ENCODE results near the gene RMDN2. TPM values are rescaled to one million over a fixed set of nuclear protein-coding genes. Genes with fewer than 3 reads are reported as not detected.
A peak's percentile ranks its signal among the peaks of the same experiment; 100 is the strongest.

The RMDN2 gene
- 2.3 and 3.0 TPM in 2 replicates for total RNA-seq (2021)
- percentile 45 among the genes with signal in this experiment for Bru-seq, nascent RNA
- BruChase-seq, experiment 1, labeled RNA remaining after a 2-hour chase, result percentile 40 among the genes with signal in this experiment
- BruChase-seq, experiment 2, labeled RNA remaining after a 6-hour chase, result percentile 32 among the genes with signal in this experiment
- long read RNA-seq, partial matches to known transcripts, result 0 of 2 reads
- long read RNA-seq, other reads (novel, unspliced or antisense), result 1 of 2 reads

DNA sequence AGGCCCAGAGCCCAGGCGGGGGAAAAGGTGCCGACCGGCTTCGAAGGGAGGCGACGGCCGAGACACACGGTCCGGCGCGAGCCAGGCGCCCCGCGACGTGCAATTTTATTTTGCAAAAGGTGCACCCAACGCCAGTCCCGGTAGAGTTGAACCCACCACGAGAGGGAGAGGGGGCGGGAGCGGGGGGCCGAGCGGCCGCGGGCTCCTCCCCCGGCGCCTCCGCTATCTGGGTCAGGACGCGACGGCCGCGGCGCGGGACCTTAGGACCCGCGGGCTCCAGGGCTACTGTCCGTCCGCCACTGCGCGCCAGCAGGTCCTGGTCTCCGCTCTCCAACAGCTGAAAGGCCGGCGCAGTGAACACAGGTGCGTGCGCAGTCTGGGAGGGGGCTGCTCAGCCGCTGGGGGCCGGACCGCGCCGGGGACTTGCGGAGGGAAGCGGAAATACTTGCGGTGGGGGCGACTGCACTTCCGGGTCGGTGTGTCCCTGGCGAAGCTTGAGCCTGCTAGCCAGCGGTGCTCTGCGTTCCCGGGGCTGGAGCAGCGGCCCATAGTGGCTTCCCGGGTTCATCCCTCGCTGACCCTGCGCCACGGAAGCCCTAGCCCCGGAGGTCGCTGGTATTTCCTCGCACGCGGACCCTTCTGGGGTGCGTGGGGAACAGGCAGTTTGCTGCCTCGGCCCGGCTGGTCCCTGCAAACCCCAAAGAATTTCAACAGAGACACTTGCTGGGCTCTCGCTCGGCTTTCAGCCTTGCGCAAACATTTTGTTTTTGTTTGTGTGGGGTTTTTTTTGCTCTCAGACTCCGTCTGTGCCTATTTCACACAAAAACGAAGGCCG, at the start of gene RMDN2:
Gene RMDN2, plus strand, starts transcription at position 225 of the 835 bp plus-strand sequence. CDS start 3,991 bp downstream, outside the sequence.
- intact Hi-C loops (cut with micrococcal nuclease; ENCODE audit: unreplicated experiment), result no loop called here
- Histone ChIP-seq H3K9me3 (ENCODE audit: low read depth, low read length, poor library complexity, severe bottlenecking) (no peaks in the 10 kb centered on the region), H3K4me1 (ENCODE audit: insufficient read depth, low read length, poor library complexity, severe bottlenecking) (no peaks in the 10 kb centered on the region), H3K36me3 (ENCODE audit: insufficient read depth, low read length, poor library complexity, severe bottlenecking) (no peaks in the 10 kb centered on the region), H3K4me3 (ENCODE audit: low read depth, low read length, poor library complexity, severe bottlenecking) (peak within 1 kb of the TSS; percentile 80), H3K27ac (ENCODE audit: low read depth, low read length, poor library complexity, severe bottlenecking) (peak within 1 kb of the TSS; percentile 92), H3K27me3 (replicated peaks; ENCODE audit: insufficient read depth, low read depth, low read length, poor library complexity) (no peaks in the 10 kb centered on the region)
- ChIA-PET CTCF (no interaction called here), POLR2A (ENCODE audit: low non-redundant PET) (interaction anchor here (0.7 kb wide), 1 partner anchor 532 kb away, joined by 3 read pairs; no protein-coding TSS in a partner anchor)
- TF ChIP-seq EZH2 (IDR thresholded peaks at IDR 0.05; ENCODE audit: borderline replicate concordance, low read depth, low read length, poor library complexity, severe bottlenecking) (no peak), CTCF (conservative IDR thresholded peaks at IDR 0.05; ENCODE audit: low read depth, low read length) (no peak)
- DNase-seq (ENCODE audit: low spot score), result peak; percentile 86
- no TSS peak for BruUV-seq (replicated peaks)

DNA sequence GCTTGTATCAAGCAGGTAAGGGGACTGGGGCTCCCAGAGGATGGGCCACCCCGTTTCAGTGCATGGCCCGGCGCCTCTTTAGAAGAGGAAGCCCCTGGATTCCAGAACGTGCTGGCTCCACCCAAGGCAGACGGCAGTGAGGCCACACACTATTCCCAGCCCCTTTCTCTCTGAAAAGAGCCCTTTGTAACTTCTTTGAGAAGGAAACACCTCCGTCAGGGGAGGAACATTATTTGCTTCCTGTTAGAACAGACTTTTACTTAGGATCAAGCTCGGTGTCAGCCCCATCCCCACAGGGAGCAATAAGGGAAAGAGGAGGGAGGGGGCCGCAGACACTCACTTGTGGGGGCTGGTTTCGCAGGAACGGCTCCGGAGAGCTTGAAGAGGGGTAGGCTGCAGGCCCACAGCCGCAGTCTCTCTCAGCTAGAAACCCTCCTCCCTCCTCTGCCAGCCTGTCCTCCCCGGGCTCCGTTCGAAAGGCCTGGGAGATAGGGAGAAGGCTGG, 49.6 kb upstream of the RMDN2 start:
- no peaks in the 10 kb centered on the region for H3K27me3 ChIP-seq (replicated peaks; ENCODE audit: insufficient read depth, low read depth, low read length, poor library complexity)
- H3K4me1 ChIP-seq (ENCODE audit: insufficient read depth, low read length, poor library complexity, severe bottlenecking), result peaks cover 3% of the 10 kb centered on the region
- H3K9me3 ChIP-seq (ENCODE audit: low read depth, low read length, poor library complexity, severe bottlenecking), result no peaks in the 10 kb centered on the region
- no peak for DNase-seq (ENCODE audit: low spot score)
- H3K36me3 ChIP-seq (ENCODE audit: insufficient read depth, low read length, poor library complexity, severe bottlenecking), result no peaks in the 10 kb centered on the region
- no peak overlapping the region for H3K27ac ChIP-seq (ENCODE audit: low read depth, low read length, poor library complexity, severe bottlenecking)
- TF ChIP-seq CTCF (conservative IDR thresholded peaks at IDR 0.05; ENCODE audit: low read depth, low read length) (no peak), EZH2 (IDR thresholded peaks at IDR 0.05; ENCODE audit: borderline replicate concordance, low read depth, low read length, poor library complexity, severe bottlenecking) (no peak)
- CTCF ChIA-PET, result interaction anchor here (0.7 to 4.0 kb wide), 2 partner anchors 461 to 534 kb away, joined by 4 to 59 read pairs; no protein-coding TSS in a partner anchor
- no peak overlapping the region for H3K4me3 ChIP-seq (ENCODE audit: low read depth, low read length, poor library complexity, severe bottlenecking)
- BruUV-seq (replicated peaks), result no TSS peak
- intact Hi-C loops (cut with micrococcal nuclease; ENCODE audit: unreplicated experiment), result no loop called here
- POLR2A ChIA-PET (ENCODE audit: low non-redundant PET), result no interaction called here

DNA sequence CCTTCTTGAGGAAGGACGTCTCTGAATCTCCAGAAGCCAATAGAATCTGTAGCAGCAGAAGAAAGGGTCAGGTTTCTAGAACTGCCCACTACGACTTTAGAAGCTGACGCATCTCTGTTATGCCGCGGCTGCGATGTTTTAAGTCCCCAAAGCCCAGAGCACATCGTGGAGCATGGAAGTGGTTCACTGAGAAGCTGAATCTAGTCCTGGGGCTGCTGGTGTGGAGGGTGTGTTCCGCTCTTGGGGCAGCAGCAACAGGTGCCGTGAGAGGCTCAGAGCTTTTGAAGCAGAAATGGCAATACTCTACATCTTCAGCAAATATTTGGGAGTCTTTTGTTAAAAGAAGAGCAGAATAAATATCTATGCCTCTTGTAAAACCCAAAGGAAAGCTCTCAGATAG, 48.9 kb upstream of the RMDN2 start:
- Histone ChIP-seq H3K27me3 (replicated peaks; ENCODE audit: insufficient read depth, low read depth, low read length, poor library complexity) (peaks cover 7% of the 10 kb centered on the region), H3K9me3 (ENCODE audit: low read depth, low read length, poor library complexity, severe bottlenecking) (no peaks in the 10 kb centered on the region), H3K36me3 (ENCODE audit: insufficient read depth, low read length, poor library complexity, severe bottlenecking) (no peaks in the 10 kb centered on the region), H3K27ac (ENCODE audit: low read depth, low read length, poor library complexity, severe bottlenecking) (no peak overlapping the region), H3K4me3 (ENCODE audit: low read depth, low read length, poor library complexity, severe bottlenecking) (no peak overlapping the region), H3K4me1 (ENCODE audit: insufficient read depth, low read length, poor library complexity, severe bottlenecking) (peaks cover 3% of the 10 kb centered on the region)
- ChIA-PET POLR2A (ENCODE audit: low non-redundant PET) (no interaction called here), CTCF (interaction anchor here (4.0 kb wide), 1 partner anchor 461 kb away, joined by 59 read pairs; no protein-coding TSS in a partner anchor)
- BruUV-seq (replicated peaks), result no TSS peak
- TF ChIP-seq EZH2 (IDR thresholded peaks at IDR 0.05; ENCODE audit: borderline replicate concordance, low read depth, low read length, poor library complexity, severe bottlenecking) (no peak), CTCF (conservative IDR thresholded peaks at IDR 0.05; ENCODE audit: low read depth, low read length) (no peak)
- intact Hi-C loops (cut with micrococcal nuclease; ENCODE audit: unreplicated experiment), result loop anchor here (2.0 kb wide), 1 partner anchor 461 kb away; no protein-coding TSS in a partner anchor
- no peak for DNase-seq (ENCODE audit: low spot score)

Measured in A673 (cell line).